Measurements from ENCODE around the gene LRP10. TPM values are rescaled to one million over a fixed set of nuclear protein-coding genes. Genes with fewer than 3 reads are reported as not detected.

Gene LRP10
- polyA plus RNA-seq, 2 of the 4 experiments (the other 2 are of a cell fraction) = 57.2 to 74.3 TPM

DNA sequence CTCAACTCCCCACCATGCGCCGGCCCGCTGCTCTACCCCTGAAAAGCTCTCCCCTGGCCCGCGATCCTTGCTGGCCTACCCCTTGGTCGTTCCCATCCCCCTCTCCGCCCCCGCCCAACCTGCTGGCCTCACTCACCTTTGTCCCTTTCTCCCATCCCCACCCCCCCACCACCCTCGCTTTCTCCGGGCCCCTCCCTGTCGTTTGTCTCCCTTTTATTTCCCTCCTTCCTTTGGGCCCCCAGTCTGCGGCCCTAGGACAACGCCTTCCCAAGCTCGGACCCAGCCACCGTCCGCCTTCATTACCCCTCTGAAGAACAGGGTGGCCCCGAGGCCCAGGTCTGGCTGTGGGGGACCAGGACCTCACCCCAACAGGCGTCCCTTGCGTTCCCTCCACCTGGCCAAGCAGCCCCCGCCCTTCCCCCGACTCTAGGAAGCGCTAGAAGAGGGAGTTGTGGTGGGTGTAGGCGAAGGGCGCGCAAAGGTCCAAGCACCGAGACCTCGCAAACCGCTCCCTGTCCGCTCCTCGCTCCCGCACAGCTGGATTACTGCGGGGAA is 49.4 kb upstream of the LRP10 start:
- Histone ChIP-seq H3K4me3 (no peak overlapping the region), H3K27ac (peak overlapping the region; percentile 82 to 93), H3K4me1 (peaks cover 79% of the 10 kb centered on the region), H3K4me2 (peak overlapping the region; percentile 79), H3K9me3 (no peaks in the 10 kb centered on the region)
- TF ChIP-seq, protein P1, sequence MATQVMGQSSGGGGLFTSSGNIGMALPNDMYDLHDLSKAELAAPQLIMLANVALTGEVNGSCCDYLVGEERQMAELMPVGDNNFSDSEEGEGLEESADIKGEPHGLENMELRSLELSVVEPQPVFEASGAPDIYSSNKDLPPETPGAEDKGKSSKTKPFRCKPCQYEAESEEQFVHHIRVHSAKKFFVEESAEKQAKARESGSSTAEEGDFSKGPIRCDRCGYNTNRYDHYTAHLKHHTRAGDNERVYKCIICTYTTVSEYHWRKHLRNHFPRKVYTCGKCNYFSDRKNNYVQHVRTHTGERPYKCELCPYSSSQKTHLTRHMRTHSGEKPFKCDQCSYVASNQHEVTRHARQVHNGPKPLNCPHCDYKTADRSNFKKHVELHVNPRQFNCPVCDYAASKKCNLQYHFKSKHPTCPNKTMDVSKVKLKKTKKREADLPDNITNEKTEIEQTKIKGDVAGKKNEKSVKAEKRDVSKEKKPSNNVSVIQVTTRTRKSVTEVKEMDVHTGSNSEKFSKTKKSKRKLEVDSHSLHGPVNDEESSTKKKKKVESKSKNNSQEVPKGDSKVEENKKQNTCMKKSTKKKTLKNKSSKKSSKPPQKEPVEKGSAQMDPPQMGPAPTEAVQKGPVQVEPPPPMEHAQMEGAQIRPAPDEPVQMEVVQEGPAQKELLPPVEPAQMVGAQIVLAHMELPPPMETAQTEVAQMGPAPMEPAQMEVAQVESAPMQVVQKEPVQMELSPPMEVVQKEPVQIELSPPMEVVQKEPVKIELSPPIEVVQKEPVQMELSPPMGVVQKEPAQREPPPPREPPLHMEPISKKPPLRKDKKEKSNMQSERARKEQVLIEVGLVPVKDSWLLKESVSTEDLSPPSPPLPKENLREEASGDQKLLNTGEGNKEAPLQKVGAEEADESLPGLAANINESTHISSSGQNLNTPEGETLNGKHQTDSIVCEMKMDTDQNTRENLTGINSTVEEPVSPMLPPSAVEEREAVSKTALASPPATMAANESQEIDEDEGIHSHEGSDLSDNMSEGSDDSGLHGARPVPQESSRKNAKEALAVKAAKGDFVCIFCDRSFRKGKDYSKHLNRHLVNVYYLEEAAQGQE (IDR thresholded peaks at IDR 0.05) = no peak
- TF ChIP-seq RFX5 (IDR thresholded peaks at IDR 0.05) = no peak
- TF ChIP-seq FOXS1 (CRISPR knock-in tag; IDR thresholded peaks at IDR 0.05) = no peak
- no peak for TF ChIP-seq JUN (IDR thresholded peaks at IDR 0.05)
- no peak for TF ChIP-seq ZFP36 (IDR thresholded peaks at IDR 0.05; ENCODE audit: borderline replicate concordance, partially characterized antibody)
- no peak for TF ChIP-seq POLR2A (IDR thresholded peaks at IDR 0.05; ENCODE audit: low read length)
- no peak for TF ChIP-seq POLR2AphosphoS2 (conservative IDR thresholded peaks at IDR 0.05; ENCODE audit: low read length)
- TF ChIP-seq NPAS2 (CRISPR knock-in tag; IDR thresholded peaks at IDR 0.05; ENCODE audit: borderline replicate concordance) = no peak
- TF ChIP-seq NR3C1 (IDR thresholded peaks at IDR 0.05) = no peak
- TF ChIP-seq SREBF2 (IDR thresholded peaks at IDR 0.05) = no peak
- no peak for TF ChIP-seq GATA3 (IDR thresholded peaks at IDR 0.05; ENCODE audit: borderline replicate concordance)
- TF ChIP-seq KDM5A (IDR thresholded peaks at IDR 0.05) = no peak
- TF ChIP-seq, protein P2, sequence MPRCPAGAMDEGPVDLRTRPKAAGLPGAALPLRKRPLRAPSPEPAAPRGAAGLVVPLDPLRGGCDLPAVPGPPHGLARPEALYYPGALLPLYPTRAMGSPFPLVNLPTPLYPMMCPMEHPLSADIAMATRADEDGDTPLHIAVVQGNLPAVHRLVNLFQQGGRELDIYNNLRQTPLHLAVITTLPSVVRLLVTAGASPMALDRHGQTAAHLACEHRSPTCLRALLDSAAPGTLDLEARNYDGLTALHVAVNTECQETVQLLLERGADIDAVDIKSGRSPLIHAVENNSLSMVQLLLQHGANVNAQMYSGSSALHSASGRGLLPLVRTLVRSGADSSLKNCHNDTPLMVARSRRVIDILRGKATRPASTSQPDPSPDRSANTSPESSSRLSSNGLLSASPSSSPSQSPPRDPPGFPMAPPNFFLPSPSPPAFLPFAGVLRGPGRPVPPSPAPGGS (IDR thresholded peaks at IDR 0.05) = no peak
- no peak for TF ChIP-seq ZSCAN20 (CRISPR knock-in tag; IDR thresholded peaks at IDR 0.05)
- TF ChIP-seq ZNF302 (CRISPR knock-in tag; IDR thresholded peaks at IDR 0.05) = no peak
- no peak for TF ChIP-seq RNF2 (IDR thresholded peaks at IDR 0.05; ENCODE audit: borderline replicate concordance, low read depth)
- no peak for DNase-seq (ENCODE audit: low read depth in 1 of 2, low spot score in 1 of 2)
- WGBS (ENCODE audit: missing lambda C conversion rate) = 93% methylated on average over 28 of the region's 32 CpGs
- ATAC-seq = no peak
- CTCF ChIA-PET = interaction anchor here (0.6 to 11.7 kb wide), 53 partner anchors 8 to 414 kb away, joined by 3 to 259 read pairs (median 6); partner anchors contain the start of genes AJUBA, CDH24, MMP14 and OXA1L
- FAIRE-seq = no peak
- POLR2A ChIA-PET = interaction anchor here (0.6 to 1.3 kb wide), 3 partner anchors 49 to 154 kb away, joined by 3 read pairs; no protein-coding TSS in a partner anchor

DNA sequence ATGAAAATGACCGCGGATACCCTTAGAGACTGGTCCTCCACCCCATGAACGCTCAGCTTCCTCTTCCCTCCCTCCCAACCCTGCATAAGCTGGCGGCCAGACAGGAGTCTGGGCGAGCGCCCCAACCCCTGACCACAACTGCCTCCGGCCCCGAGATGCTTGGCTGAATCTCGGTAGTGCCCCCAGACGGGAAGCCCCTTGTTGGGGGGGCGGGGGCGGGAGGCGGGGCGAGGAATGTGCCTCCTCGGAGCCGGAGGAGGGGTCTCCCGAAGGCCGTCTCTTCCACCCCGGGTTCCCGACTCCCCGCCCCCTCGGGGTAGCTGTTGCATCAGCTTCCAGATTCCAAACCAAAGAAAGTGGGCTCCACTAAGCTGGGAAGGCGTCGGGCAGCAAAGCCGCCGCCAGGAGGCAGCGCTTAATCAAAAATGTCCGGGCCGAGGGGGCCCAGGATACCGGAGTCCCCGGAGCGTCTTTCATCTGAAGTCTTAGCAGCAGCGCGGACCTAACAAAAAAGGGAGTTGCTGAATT is 48.9 kb upstream of the LRP10 start:
- Histone ChIP-seq H3K4me1 (peaks cover 74% of the 10 kb centered on the region), H3K4me2 (peak overlapping the region; percentile 79), H3K27ac (peak overlapping the region; percentile 82 to 93), H3K9me3 (no peaks in the 10 kb centered on the region), H3K4me3 (peak overlapping the region; percentile 33)
- peak; percentile 68 to 90 for ATAC-seq
- no peak for FAIRE-seq
- TF ChIP-seq MAFK (IDR thresholded peaks at IDR 0.05; ENCODE audit: partially characterized antibody) = no peak
- TF ChIP-seq EP300 (IDR thresholded peaks at IDR 0.05) = no peak
- TF ChIP-seq RAD21 (conservative IDR thresholded peaks at IDR 0.05 in 1 of 2, IDR thresholded peaks at IDR 0.05 in 1 of 2) = peak; percentile 85 to 94
- TF ChIP-seq JUN (IDR thresholded peaks at IDR 0.05) = peak in 1 of 2 experiments; percentile 49; a peak in 1 of 5 replicates
- no peak for TF ChIP-seq CBX2 (IDR thresholded peaks at IDR 0.05; ENCODE audit: borderline replicate concordance, low read depth)
- TF ChIP-seq, protein P3, sequence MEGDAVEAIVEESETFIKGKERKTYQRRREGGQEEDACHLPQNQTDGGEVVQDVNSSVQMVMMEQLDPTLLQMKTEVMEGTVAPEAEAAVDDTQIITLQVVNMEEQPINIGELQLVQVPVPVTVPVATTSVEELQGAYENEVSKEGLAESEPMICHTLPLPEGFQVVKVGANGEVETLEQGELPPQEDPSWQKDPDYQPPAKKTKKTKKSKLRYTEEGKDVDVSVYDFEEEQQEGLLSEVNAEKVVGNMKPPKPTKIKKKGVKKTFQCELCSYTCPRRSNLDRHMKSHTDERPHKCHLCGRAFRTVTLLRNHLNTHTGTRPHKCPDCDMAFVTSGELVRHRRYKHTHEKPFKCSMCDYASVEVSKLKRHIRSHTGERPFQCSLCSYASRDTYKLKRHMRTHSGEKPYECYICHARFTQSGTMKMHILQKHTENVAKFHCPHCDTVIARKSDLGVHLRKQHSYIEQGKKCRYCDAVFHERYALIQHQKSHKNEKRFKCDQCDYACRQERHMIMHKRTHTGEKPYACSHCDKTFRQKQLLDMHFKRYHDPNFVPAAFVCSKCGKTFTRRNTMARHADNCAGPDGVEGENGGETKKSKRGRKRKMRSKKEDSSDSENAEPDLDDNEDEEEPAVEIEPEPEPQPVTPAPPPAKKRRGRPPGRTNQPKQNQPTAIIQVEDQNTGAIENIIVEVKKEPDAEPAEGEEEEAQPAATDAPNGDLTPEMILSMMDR (IDR thresholded peaks at IDR 0.05) = peak; percentile 85
- peak in 1 of 2 experiments; percentile 53; a peak in 1 of 4 replicates for TF ChIP-seq CEBPB (IDR thresholded peaks at IDR 0.05)
- TF ChIP-seq SMC3 (IDR thresholded peaks at IDR 0.05) = peak; percentile 89
- ChIA-PET CTCF (interaction anchor here (0.6 to 11.7 kb wide), 56 partner anchors 9 to 414 kb away, joined by 3 to 259 read pairs (median 5); partner anchors contain the start of genes AJUBA, CDH24, MMP14 and OXA1L), POLR2A (interaction anchor here (0.6 to 1.4 kb wide), 6 partner anchors 30 to 164 kb away, joined by 3 to 8 read pairs (median 3); partner anchors contain the start of genes AJUBA and OXA1L)
- 17% methylated on average over 21 of the region's 34 CpGs for WGBS (ENCODE audit: missing lambda C conversion rate)
- peak; percentile 83 to 88 for DNase-seq (ENCODE audit: low read depth in 1 of 2, low spot score in 1 of 2)

All from A549 (cell line).